ENCODE results near the gene CDK5R2. TPM values are rescaled to one million over a fixed set of nuclear protein-coding genes. Genes with fewer than 3 reads are reported as not detected.
A peak's percentile ranks its signal among the peaks of the same experiment; 100 is the strongest.

Gene CDK5R2
- total RNA-seq, 1 experiment from 2014 or later, result 0.11 TPM

DNA sequence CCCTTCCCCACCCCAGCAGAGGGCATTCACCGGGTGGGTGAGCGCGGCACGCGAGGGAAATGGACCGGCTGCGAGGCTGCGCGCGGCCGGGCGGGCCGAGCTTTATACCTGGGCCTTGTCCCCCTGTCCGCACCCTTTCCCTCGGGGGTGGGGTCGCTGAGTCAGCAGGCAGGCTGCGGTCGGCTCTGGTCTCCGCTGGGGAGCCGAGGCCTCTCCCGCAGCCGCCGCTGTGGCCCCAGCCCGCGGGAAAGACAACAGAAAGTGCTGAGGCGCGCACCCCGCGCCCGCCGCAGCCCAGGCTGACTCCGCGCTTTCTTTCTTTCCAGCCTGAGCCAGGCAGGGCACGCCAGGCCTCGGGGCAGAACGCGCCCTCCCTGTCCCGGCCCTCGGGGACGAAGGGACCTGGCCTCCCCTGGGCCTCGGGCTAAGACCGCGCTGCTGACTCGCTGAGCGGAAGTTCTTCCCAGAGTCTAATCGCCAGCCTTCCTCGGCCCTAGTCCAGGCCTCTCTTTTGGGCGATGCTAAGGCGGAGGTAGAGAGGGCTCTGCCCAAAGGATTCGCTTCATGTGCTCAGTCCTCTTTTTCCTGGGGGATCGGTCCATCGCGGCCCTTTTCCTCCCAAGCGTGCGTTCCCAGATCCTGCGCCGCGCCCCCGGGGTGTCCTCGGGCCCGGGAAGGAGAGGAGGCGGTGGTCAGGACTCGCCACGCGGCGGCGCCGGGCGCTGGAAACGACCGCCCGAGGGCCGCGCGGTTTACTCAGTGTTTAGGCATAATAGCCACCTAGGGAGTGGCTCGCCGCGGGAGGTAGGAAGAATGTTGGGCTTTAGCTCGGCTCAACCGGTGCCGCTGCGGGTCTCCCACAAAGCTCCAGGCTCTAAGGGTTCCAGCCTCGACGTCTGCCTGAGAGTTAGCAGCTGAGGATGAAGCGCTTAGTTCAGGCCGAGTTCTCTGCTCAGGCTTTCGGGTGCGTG, 34.2 kb downstream of the CDK5R2 start, which contains the start of gene CRYBA2:
TSS of gene CRYBA2 (minus strand) at position 78 of the 971 bp plus-strand sequence. CDS start 246 bp downstream, outside the sequence.
- POLR2A ChIA-PET (ENCODE audit: unreplicated experiment), result interaction anchor here (0.7 kb wide), 1 partner anchor 502 kb away, joined by 4 read pairs; no protein-coding TSS in a partner anchor
- ATAC-seq (peak; percentile 33), DNase-seq (peak; percentile 61)
- Histone ChIP-seq H3F3A (ENCODE audit: low read length, unreplicated experiment) (no peaks in the 10 kb centered on the region), H3K9ac (ENCODE audit: low read length) (peak within 1 kb of the TSS; percentile 57), H3K9me3 (ENCODE audit: low read length) (no peaks in the 10 kb centered on the region), H2AFZ (ENCODE audit: low read length) (peak within 1 kb of the TSS; percentile 81), H3K4me3 (ENCODE audit: low read length) (peak within 1 kb of the TSS; percentile 59), H3K9me2 (replicated peaks; ENCODE audit: low read length) (no peaks in the 10 kb centered on the region), H3K27me3 (ENCODE audit: low read length) (0 out of 2 replicates have a peak, but pooled peaks cover 4% of the 10 kb centered on the region), H3K79me2 (ENCODE audit: low read length) (no peaks in the 10 kb centered on the region), H4K20me1 (ENCODE audit: low read length) (no peaks in the 10 kb centered on the region), H3K36me3 (ENCODE audit: low read depth, low read length) (no peaks in the 10 kb centered on the region), H3K27ac (ENCODE audit: low read length) (no peak within 1 kb of the TSS), H3K4me1 (ENCODE audit: insufficient read depth, low read length) (peaks cover 26% of the 10 kb centered on the region), H3K4me2 (ENCODE audit: low read length) (peak within 1 kb of the TSS; percentile 91)
- CTCF ChIA-PET, result interaction anchor here (0.6 kb wide), 2 partner anchors 9 to 67 kb away, joined by 3 read pairs; partner anchors contain the start of gene IHH
- BruUV-seq (replicated peaks), result no TSS peak
- intact Hi-C loops (cut with micrococcal nuclease), result no loop called here
- TF ChIP-seq EZH2 (IDR thresholded peaks at IDR 0.05; ENCODE audit: low read length, unreplicated experiment) (no peak), EZH2phosphoT487 (IDR thresholded peaks at IDR 0.05; ENCODE audit: borderline replicate concordance, low read length) (0 out of 2 replicates have a peak, but pooled peaks have one; percentile 10)
- TF ChIP-seq, protein P1, sequence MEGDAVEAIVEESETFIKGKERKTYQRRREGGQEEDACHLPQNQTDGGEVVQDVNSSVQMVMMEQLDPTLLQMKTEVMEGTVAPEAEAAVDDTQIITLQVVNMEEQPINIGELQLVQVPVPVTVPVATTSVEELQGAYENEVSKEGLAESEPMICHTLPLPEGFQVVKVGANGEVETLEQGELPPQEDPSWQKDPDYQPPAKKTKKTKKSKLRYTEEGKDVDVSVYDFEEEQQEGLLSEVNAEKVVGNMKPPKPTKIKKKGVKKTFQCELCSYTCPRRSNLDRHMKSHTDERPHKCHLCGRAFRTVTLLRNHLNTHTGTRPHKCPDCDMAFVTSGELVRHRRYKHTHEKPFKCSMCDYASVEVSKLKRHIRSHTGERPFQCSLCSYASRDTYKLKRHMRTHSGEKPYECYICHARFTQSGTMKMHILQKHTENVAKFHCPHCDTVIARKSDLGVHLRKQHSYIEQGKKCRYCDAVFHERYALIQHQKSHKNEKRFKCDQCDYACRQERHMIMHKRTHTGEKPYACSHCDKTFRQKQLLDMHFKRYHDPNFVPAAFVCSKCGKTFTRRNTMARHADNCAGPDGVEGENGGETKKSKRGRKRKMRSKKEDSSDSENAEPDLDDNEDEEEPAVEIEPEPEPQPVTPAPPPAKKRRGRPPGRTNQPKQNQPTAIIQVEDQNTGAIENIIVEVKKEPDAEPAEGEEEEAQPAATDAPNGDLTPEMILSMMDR (conservative IDR thresholded peaks at IDR 0.05; ENCODE audit: low read depth, low read length), result peak; percentile 42

DNA sequence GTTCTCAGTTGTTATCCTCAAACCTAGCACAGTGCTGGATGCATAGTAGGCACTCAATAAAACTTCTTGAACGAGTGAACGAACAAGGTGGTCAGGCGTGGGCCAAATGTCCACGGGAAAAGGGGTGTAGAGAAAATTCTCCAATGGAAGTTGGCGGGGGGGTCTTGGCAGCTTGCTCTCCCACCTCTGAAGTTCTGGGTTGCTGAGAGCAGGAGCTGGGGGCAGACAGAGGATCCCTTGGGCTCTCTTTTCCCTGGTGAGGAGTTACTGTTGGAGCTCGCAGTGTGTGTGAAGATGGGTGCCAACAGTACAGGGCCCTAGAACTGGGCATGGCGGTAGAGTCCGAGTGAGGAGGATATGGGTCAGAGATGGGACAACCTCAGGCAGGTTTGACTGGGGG, 36.1 kb downstream of the CDK5R2 start:
- no peaks in the 10 kb centered on the region for H3K27me3 ChIP-seq (ENCODE audit: low read length)
- H3F3A ChIP-seq (ENCODE audit: low read length, unreplicated experiment), result no peaks in the 10 kb centered on the region
- BruUV-seq (replicated peaks), result no TSS peak
- H3K79me2 ChIP-seq (ENCODE audit: low read length), result no peaks in the 10 kb centered on the region
- H4K20me1 ChIP-seq (ENCODE audit: low read length), result no peaks in the 10 kb centered on the region
- POLR2A ChIA-PET (ENCODE audit: unreplicated experiment), result no interaction called here
- no peaks in the 10 kb centered on the region for H3K36me3 ChIP-seq (ENCODE audit: low read depth, low read length)
- TF ChIP-seq EZH2phosphoT487 (IDR thresholded peaks at IDR 0.05; ENCODE audit: borderline replicate concordance, low read length) (no peak), EZH2 (IDR thresholded peaks at IDR 0.05; ENCODE audit: low read length, unreplicated experiment) (no peak)
- H3K4me1 ChIP-seq (ENCODE audit: insufficient read depth, low read length), result peaks cover 26% of the 10 kb centered on the region
- no peak overlapping the region for H3K9ac ChIP-seq (ENCODE audit: low read length)
- DNase-seq, result no peak
- H3K9me3 ChIP-seq (ENCODE audit: low read length), result no peaks in the 10 kb centered on the region
- no peak for ATAC-seq
- H3K4me3 ChIP-seq (ENCODE audit: low read length), result no peak overlapping the region
- no peaks in the 10 kb centered on the region for H3K9me2 ChIP-seq (replicated peaks; ENCODE audit: low read length)
- intact Hi-C loops (cut with micrococcal nuclease), result no loop called here
- H3K4me2 ChIP-seq (ENCODE audit: low read length), result peak overlapping the region; percentile 90
- CTCF ChIA-PET, result interaction anchor here (0.5 to 1.2 kb wide), 5 partner anchors 16 to 283 kb away, joined by 3 to 10 read pairs (median 4); partner anchors contain the start of gene DNAJB2
- H3K27ac ChIP-seq (ENCODE audit: low read length), result no peak overlapping the region
- H2AFZ ChIP-seq (ENCODE audit: low read length), result no peak overlapping the region

DNA sequence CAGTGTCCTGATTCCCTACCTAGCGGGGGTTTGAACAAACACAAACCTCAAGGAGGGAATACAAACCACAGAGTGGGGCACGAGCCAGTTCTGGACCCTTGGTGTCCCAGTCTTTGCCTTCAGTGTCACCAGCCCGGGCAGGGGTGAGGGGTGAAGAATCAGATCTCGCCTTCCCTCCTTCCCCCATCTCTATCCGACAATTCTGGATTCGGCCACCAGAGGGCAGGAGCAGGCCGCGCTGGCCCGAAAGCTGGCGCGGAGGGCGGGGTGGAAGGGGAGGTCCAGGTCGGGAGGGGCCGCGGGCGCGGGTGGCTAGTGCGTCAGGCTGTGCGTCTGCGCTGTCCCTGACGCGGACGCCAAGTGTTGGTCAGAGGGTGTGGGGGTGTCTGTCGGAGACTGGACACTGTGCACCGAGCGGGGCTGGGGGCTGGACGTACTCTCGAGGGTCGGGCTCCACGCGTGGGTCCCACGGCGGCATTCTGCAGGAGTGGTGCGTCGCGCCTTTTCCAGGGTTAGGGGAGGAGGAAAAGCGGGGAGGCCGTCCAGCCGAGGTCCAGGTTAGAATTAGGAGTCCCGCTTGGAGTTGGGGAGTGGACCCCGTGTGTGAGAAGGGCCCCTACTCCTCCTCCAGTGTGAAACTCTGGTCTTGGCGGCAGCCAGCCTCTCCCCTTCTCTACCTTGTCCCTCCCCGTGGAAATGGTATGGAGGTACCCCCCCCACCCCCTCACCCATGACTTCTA, 36.7 kb downstream of the CDK5R2 start:
- DNase-seq, result peak; percentile 92
- Histone ChIP-seq H3K79me2 (ENCODE audit: low read length) (no peaks in the 10 kb centered on the region), H4K20me1 (ENCODE audit: low read length) (no peaks in the 10 kb centered on the region), H3F3A (ENCODE audit: low read length, unreplicated experiment) (no peaks in the 10 kb centered on the region), H3K9me2 (replicated peaks; ENCODE audit: low read length) (no peaks in the 10 kb centered on the region), H3K9me3 (ENCODE audit: low read length) (no peaks in the 10 kb centered on the region), H3K4me2 (ENCODE audit: low read length) (peak overlapping the region; percentile 90), H3K36me3 (ENCODE audit: low read depth, low read length) (no peaks in the 10 kb centered on the region), H2AFZ (ENCODE audit: low read length) (peak overlapping the region; percentile 76), H3K27ac (ENCODE audit: low read length) (no peak overlapping the region), H3K4me1 (ENCODE audit: insufficient read depth, low read length) (peaks cover 30% of the 10 kb centered on the region), H3K4me3 (ENCODE audit: low read length) (peak overlapping the region; percentile 65), H3K27me3 (ENCODE audit: low read length) (no peaks in the 10 kb centered on the region), H3K9ac (ENCODE audit: low read length) (peak overlapping the region; percentile 50)
- TF ChIP-seq EZH2phosphoT487 (IDR thresholded peaks at IDR 0.05; ENCODE audit: borderline replicate concordance, low read length), result no peak
- TF ChIP-seq, protein P1 (conservative IDR thresholded peaks at IDR 0.05; ENCODE audit: low read depth, low read length), result peak; percentile 93
- TF ChIP-seq EZH2 (IDR thresholded peaks at IDR 0.05; ENCODE audit: low read length, unreplicated experiment), result no peak
- intact Hi-C loops (cut with micrococcal nuclease), result no loop called here
- ChIA-PET CTCF (interaction anchor here (0.9 to 1.2 kb wide), 3 partner anchors 123 to 283 kb away, joined by 3 to 10 read pairs (median 4); partner anchors contain the start of gene DNAJB2), POLR2A (ENCODE audit: unreplicated experiment) (no interaction called here)
- ATAC-seq, result peak; percentile 79
- TSS peak; percentile 89 for BruUV-seq (replicated peaks)
